ENCODE measurements around the gene PCBP1.
"Not testable (repeated sequence)": the region's sequence is repeated elsewhere in the genome, so short reads cannot be mapped to it uniquely, and the experiment has no call there.

Gene PCBP1

GRCh38 chr2:70095720-70096670, 8.7 kb downstream of the PCBP1 start:
- no peak for DNase-seq (ENCODE audit: low read depth in 2 of 2, low spot score in 1 of 2)

DNA sequence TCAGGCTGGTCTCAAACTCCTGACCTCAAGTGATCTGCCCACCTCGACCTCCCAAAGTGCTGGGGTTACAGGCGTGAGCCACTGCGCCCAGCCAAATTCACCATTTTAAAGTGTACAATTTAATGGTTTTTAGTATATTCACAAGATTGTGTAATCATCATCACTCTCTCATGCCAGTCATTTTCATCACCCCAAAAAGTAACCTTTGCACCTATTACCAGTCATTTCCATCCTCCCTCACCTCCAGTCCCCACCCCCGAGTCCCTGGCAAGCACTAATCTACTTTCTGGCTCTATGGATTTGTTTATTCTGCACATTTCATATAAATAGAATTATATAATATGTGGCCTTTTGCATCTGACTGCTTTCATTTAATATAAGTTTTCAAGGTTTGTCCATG, 10.8 kb downstream of the PCBP1 start:
- DNase-seq (ENCODE audit: low read depth in 2 of 2, low spot score in 1 of 2): no peak

GRCh38 chr2:70099270-70099669, 12.0 kb downstream of the PCBP1 start:
- no peak for DNase-seq (ENCODE audit: low read depth in 2 of 2, low spot score in 1 of 2)

GRCh38 chr2:70101174-70101573, 13.9 kb downstream of the PCBP1 start:
- DNase-seq (ENCODE audit: low read depth in 2 of 2, low spot score in 1 of 2): no peak

GRCh38 chr2:70101686-70102085, 14.4 kb downstream of the PCBP1 start:
- not testable (repeated sequence) for DNase-seq (ENCODE audit: low read depth in 2 of 2, low spot score in 1 of 2)

DNA sequence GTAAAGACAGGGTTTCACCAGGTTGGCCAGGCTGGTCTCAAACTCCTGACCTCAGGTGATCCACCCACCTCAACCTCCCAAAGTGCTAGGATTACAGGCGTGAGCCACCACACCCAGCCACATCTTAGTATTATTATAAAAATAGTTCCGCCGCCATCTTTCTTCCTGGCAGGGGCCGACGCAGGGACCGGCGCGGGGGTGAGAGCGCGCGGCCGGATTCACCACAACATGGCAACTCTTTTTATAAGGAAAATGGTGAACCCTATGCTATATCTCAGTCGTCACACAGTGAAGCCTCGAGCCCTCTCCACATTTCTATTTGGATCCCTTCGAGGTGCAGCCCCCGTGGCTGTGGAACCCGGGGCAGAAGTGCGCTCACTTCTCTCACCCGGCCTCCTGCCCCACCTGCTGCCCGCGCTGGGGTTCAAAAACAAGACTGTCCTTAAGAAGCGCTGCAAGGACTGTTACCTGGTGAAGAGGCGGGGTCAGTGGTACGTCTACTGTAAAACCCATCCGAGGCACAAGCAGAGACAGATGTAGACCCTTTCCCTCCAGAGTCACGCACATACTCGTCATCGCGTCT, 15.1 kb downstream of the PCBP1 start:
- DNase-seq (ENCODE audit: low read depth in 2 of 2, low spot score in 1 of 2): not testable (repeated sequence)

DNA sequence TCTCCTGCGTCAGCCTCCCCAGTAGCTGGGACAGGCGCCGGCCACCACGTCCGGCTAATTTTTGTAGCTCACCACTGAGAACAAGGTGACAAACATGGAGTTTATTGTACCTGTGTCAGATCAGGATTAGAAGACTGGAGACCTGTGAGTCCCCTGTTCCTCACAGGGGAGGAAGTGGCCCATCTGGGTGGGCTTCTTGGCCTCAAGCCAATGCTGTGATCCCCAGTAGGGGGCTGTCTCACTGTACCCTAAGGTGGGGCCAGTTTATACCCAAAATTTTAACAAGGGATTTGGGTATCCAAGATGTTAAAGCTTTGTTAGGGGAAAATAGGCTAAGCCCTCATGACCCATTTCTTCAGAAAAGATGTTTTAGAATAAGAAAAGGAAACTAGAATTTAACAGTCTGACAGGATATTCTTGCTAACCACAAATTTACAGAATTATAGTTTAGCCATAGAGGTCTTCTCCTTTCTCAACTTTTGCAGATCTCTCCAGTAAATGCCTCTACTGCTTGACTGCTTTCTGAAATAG, 16.3 kb downstream of the PCBP1 start:
- DNase-seq (ENCODE audit: low read depth in 2 of 2, low spot score in 1 of 2): no peak

GRCh38 chr2:70104231-70105111, 17.2 kb downstream of the PCBP1 start:
- DNase-seq (ENCODE audit: low read depth in 2 of 2, low spot score in 1 of 2): no peak

GRCh38 chr2:70106138-70106537, 18.9 kb downstream of the PCBP1 start:
- not testable (repeated sequence) for DNase-seq (ENCODE audit: low read depth in 2 of 2, low spot score in 1 of 2)

DNA sequence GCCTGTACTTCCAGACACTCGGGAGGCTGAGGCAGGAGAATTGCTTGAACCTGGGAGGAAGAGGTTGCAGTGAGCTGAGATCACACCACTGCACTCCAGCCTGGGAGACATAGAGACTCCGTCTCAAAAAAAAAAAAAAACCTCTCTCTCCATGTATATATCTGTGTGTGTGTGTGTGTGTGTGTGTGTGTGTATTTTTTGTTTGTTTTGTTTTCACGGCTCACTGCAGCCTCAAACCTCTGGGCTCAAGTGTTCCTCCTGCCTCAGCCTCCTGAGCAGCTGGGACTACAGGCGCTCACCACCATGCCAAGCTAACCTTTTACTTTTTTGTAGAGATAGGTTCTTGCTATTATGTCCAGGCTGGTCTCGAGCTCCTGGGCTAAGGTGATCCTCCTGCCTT, 23.1 kb downstream of the PCBP1 start:
- not testable (repeated sequence) for DNase-seq (ENCODE audit: low read depth in 2 of 2, low spot score in 1 of 2)

GRCh38 chr2:70111752-70112591, 24.7 kb downstream of the PCBP1 start:
- DNase-seq (ENCODE audit: low read depth in 2 of 2, low spot score in 1 of 2): no peak

- DNase-seq (ENCODE audit: low read depth in 2 of 2, low spot score in 1 of 2): no peak
These were observed 26.2 kb downstream of the PCBP1 start for GRCh38 chr2:70113359-70114070.

DNA sequence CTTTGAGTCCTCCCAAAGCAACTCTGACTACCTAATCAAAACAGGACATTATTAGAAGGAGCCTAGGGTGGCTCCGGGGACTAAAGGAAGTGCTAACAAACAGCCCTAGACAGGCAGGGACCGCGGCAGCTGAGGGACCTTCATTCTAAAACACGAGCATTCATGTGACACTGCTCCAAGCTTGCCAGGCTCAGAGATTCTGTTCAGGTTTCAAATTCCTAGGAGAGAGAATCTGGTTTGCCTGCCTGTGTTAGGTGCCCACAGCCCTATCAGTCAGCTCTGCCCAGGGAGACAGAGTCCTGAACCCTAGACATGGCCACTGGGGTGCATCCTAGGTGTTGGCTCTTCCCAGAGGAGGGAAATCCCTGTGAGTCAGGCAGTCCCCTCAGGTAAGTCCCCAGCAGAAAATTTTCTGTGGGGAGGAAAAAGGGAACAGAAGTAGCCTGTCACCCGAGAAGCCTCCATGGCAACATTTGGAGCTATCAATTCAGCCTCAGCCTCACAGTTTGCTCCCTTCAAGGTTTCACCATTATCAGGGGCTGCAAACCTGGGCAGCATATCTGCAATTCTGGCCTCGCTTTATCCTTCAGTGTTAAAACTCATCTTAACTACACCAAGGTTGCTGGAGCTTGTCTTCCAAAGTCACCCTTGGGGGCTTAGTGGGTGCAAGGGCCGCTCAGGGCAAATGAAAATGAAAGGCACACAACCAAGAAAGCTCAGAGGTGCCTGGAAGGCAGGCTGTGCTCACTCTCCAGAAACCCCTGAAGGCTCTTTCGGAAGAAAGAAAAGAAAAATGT, 28.6 kb downstream of the PCBP1 start:
- DNase-seq (ENCODE audit: low read depth in 2 of 2, low spot score in 1 of 2): no peak

- no peak for DNase-seq (ENCODE audit: low read depth in 2 of 2, low spot score in 1 of 2)
These were observed 29.8 kb downstream of the PCBP1 start for GRCh38 chr2:70116936-70117552.

DNA sequence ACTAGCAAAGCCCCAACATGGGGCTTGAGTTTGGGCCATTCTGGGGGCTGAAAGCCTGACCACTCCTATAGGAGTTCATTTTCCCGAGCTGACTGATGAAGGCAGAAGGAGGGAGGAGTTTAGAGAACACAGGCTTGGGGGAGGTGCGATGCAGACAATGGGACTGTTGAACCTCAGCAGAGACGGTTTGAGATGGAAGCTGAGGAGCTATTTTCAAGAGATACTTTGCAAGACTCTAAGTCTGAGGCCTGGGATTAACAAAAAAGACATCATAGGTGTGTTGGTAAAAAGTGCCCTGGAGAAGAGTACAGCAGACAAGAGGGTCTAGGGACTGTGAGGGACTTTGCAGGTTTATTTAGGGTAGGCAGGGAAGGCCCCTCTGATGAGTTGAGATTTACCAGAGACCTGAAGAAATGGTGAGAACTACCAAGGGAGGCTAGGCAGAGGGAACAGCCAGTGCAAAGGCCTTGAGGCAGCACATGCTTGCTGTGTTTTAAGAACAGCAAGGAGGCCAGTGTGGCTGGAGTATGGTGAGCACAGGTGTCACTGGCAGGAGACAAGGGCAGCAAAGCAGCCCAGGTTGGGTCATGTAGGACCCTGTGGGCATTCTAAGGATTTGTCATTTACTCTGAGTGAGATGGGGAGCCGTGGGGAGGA, 31.6 kb downstream of the PCBP1 start:
- no peak for DNase-seq (ENCODE audit: low read depth in 2 of 2, low spot score in 1 of 2)

- no peak for DNase-seq (ENCODE audit: low read depth in 2 of 2, low spot score in 1 of 2)
These were observed 34.5 kb downstream of the PCBP1 start for GRCh38 chr2:70121627-70122372.

GRCh38 chr2:70122470-70122869, 35.2 kb downstream of the PCBP1 start:
- no peak for DNase-seq (ENCODE audit: low read depth in 2 of 2, low spot score in 1 of 2)
